NCI-H2029 treated with DMSO at 0.1 percent for 48 hours (cell line): ENCODE data around the gene GPC6.
"Not testable (repeated sequence)": the region's sequence is repeated elsewhere in the genome, so short reads cannot be mapped to it uniquely, and the experiment has no call there.

Experiments
- DNase-seq: peaks from one replicate; lab custom pipeline; 2025; lab: John Stamatoyannopoulos, UW

GPC6 gene

DNA sequence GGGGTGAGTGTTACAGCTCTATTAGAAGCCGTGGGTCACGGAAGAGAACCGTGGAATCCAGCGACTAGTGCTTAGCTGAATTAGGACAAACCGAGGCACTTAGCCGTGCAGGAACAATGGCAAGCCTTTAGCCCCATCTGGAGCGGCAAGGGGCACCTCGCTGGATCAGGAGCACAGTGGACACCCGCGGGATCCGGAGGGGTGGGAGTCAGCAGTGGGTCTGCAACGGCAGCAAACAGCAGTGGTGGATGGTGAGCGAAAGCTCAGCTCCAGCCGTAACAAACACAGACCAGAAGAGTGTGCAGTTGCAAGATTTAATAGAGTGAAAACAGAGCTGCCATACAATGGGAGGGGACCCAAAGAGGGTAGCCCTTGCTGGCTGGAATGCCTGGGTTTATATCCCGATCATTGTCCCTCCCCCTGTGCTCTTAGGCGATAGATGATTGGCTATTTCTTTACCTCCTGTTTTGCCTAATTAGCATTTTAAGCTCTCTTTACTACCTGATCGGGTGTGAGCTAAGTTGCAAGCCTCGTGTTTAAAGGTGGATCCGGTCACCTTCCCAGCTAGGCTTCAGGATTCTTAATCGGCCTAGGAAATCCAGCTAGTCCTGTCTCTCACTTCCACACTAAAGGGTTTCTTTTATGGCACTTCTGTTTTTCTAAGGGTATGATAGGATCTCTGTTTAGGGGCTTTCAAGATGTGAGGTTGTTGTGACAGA is 1076.4 kb downstream of the GPC6 start:
- DNase-seq = not testable (repeated sequence)

DNA sequence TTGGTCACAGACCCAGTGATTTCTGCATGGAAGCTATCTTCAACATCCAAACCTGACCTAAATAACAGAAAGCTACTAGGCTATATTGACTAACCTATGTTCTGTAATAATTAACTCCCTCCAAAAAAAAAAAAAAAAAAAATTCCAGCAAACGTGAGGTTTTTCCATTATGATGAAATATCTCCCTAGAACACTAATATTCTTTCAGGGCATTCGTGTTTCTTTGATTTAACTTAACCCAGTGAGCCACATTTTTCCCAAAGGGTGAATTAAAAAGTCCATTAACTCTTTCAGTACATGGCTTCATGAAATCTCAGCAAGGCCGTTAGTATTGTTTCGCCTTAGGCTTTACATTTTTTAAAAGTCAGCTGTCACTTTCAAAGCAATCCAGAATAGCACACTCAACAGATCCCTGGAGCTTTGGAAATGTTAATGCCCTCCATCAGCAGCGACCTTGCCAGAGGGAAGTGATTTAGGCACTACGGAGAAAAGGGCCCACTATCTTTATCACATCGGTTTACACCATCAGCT is 1077.1 kb downstream of the GPC6 start:
- no peak for DNase-seq

DNA sequence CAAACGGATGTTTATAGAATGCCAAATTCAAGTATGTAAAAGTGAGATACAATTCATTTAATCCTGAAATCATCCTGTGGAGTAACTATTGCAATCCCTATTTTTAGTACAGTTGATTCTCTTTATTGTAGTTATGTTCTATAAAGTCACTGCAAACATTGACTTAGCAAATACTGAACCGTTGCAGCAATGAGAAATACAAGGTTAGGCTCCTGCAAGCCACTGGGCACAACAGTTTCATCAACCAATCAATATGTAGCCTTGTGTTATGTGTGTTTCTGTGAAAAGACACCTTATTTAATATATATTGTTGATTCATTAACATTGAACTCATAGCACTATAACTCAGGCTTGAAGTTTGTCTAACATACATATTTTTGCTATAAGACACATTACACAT is 1078.4 kb downstream of the GPC6 start:
- DNase-seq = no peak

DNA sequence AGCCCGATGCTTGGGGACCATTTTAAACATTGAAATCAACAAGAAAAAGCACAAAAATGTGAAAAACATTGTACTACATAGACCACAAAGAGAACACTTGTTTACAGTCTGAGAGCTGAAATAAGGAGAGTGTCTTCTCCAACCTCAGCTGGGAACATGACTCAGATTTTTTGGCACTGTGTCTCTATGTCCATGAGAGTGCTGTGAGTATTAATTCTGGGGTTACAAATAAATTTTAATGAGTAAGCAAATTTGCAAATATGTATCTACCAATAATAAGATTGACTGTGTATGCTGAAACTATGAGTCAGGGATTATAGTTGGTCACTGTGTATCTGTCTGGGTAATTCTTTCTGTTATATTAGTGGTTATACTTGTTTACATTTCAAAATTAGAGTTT is 1078.9 kb downstream of the GPC6 start:
- DNase-seq = no peak

DNA sequence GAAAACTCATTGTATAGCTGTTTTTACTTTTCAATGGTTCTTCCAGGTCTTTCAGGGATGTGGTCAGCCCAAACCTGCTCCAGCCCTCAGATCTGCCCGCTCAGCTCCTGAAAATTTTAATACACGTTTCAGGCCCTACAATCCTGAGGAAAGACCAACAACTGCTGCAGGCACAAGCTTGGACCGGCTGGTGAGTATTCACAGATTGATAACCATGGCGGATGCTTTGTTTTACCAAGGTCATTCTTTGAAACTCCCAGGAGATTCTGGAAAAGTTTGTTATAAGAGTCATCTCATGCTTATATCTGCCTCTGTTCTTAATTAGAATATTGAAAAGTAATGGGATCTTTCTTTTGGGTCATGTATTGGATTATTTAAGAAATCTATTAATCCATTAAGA is 1079.3 kb downstream of the GPC6 start:
- no peak for DNase-seq

DNA sequence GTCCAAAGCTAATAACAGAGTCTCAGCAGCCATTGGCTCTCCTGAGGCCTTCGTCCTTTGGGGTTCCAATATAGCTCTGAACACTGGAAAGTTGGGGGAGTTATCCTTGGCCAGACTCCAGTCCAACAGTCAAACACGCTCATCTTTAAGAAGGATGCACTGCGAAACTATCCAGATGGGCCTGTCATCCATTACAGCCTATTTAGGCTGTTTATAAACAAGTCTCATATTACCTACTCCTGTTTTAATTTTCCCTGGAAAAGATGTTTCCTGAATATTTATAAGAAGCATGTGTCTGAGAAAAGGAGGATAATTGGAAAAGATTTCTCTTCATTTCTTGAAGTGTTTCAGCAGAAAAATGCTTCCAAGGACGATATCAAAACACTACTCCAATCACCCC is 1082.2 kb downstream of the GPC6 start:
- DNase-seq = no peak

DNA sequence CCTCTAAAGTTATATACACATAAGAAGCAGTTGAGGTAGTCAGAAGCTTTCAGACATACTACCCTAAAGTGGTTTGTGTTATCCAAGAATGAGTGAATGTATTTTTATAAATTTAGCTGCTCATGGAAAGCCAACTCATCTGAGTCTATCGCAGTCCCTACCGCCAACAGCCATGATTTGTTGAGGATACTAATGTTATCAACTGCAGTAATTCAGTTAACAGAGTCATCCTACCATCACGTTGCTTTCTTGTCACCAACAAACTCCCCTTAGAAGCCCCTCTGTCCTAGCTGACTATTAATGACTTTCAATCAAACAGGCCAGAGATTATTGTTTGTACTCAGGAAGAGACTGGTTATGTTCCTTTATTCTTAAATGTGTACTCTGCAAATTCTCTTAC is 1083.0 kb downstream of the GPC6 start:
- DNase-seq = no peak

DNA sequence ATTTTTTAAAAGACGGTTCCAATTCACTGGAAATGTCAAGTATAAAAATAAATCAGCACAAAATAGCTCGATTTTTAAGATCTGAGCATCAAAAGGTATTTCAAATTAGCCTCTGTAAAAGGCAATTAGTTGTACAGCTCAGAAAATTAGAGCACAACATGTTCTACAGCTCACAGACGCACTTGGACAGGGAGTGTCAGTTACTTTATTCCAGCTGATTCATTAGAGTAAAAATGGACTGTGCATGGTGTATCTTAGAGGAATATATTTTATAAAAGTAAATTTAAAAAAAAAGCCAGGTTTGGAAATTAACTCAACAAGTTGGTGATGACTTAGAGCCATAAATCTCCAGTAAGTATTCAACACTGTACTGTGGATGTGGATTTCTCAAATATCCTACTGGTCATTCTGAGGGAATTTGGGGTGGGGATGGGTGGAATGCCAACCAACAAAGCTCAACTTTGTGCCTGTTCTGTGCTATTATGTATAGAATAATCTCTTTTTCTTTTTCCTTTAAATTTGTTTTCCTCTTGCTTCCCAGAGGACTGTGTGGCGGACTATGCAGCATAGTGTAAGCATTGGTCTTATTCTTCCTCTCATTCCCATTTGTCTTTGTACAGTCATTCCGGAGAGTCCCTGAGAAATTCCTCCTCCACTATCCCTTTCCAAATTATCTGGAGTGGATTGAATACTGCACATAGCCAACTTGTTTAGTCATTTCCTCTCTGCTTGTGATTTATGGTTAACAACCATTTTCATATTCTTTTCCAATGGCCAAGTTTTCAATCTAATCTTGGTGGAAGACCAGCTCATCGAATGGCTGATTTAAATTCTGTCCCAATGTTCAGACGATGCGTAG is 1083.6 kb downstream of the GPC6 start:
- no peak for DNase-seq

DNA sequence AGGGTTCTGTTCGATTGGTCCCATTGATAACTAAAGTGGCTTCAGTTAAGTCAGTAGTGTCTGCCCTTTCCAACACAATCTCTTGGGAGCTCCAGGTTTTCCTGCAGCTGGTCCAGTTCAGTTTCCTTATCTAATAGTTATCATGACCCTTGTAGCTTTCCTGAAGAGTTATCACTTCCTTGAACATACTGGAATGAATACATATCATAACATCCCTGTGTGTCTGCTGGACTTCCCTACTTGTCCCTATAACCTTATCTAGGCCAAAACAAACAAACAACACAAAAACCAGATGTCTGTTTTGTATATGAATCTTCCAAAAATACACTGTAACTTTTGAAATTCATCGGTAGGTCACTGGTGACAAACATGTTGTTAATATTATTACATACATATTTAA is 1085.3 kb downstream of the GPC6 start:
- DNase-seq = no peak

DNA sequence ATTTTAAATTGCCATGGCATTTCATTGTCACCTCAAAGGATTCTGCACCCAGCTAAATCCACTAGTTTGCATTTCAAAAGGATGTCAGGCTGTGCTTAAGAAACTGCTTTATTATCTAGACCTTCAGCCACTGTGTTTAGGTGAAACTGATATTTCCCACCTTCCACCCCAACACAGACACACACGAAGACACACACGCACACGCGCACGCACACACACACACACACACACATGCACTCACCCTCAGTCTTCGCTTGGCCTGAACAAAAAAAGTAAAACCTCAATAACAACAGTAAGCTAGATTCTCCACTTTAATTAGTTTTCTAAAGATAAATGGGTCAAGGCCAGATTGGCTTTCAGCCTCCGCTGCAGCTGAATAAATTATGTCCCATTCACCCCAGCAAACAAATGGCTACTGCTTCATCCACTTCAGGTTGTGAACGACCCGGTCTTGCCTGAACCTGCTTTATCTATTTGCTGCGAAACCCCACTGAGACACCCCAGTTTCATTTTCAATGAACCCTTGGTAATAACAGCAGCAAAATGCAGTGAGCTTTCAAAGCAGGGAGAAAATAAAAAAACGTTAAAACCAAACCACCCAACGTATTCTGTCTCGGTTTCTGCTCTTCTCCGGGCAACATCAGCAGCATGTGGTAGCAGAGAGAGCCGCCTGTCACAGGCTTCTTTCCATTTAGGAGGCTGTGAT is 1086.1 kb downstream of the GPC6 start:
- DNase-seq = no peak

DNA sequence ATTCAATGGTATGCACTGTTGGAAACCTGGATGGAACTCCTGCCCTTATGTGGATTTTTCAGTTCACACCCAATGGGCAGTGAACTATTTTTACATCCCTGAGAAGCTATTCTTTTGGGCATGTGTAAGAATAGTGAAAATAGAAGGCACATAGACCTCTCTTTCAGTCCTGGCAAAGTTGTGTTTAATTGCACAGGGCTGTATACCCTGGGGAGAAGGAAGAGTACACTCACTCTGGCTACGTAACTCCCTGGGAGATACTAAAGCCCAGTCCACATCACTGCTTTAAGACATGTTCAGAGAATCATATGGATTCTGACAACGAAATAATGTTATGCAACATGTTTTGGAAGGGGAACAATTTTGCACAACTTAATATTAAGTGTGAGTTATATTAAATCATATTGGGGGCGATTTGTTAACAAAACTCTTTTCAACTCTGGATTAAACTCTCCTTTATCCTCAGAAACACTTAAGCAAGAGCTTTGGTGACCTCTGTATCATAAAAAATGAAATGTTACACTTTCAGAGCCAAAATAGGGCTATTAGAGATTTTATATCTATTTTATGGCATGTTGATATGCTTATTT is 1086.8 kb downstream of the GPC6 start:
- no peak for DNase-seq

DNA sequence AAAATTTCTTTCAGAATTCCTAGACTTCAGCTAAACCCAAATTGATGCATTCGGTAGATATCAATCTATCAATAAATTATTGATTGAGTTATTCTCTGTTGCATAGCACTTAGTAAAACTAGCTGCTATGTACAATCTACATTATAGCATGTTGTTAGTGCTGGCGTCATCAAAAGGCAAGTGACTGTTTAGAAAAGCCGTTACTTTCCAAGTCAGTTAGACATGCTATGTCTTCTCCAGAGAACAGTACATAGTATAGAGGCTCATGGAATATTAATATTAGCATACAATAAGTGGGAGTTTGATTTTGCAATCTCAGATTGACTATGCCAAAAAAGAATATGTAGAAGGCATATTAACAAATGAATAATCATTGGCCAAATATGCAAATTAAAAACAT is 1087.3 kb downstream of the GPC6 start:
- DNase-seq = no peak

DNA sequence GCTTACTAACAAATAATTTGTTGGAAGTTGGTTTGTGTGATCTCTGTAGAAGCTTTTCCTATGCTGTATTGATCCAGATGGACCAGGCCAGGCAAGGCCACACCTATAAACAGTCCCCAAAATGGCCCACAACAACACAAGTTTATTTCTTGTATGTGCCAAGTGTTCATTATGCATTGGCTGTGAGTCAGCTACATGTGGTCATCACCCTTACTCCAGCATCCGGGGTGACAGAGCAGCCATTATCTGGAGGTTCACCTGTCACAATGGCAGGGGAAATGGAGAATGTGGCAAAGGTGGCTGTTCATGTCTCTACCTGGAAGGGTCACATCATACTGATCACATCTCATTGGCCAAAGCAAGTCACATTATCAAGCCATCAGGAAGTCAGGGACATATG is 1088.6 kb downstream of the GPC6 start:
- no peak for DNase-seq

DNA sequence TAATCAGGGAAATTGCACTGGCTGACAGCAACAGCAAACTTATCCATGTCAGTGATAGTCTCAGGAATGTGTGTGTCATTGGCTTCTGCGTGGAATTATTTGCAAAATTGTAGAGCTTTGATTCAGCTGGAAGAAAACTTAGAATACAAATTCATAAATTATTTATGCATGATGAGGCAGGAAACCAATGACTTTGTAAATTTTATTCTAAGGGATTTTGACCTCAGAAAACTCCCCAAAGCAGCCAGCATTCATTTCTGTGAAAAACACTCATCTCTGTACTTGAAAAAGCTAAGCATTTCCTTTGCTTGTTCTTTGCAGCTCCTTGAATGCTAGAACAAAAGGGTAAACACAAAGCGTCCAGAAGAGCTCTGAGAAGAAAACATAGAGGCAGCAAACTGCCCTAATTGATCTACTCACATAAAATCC is 1090.5 kb downstream of the GPC6 start:
- DNase-seq = no peak

DNA sequence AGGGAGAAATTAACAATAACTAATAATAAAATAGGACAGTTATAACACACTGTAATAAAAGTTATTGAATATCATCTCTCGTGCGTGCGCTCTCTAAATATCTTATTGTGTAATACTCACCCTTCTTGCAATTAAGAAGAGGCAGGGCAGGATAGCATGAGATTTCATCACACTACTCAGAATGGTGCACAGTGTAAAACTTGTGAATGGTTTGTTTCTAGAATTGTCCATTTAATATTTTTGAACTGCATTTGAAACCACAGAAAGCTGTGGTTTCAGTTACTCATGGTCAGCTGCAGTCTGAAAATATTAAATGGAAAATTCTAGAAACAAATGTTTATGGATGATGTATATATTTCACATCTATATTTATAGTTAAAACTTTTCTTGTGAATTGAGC is 1091.8 kb downstream of the GPC6 start:
- no peak for DNase-seq

DNA sequence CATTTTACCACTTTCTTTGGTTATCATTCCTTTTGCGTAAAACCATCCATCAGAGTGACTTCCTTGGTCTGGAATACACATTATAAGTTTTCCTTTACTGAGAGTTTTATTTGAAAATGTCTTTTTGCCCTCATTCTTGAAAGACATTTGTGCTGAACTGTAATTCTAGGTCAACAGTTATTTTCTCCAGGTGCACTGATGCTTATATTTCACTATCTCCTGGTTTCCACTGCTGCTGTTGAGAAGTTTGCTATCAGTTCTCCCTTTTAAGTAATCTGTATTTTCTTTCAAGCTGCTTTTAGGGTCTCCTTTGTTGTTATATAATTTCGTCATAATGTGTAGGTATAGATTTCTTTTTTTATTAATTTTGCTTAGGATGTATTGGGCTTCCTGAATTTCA is 1092.9 kb downstream of the GPC6 start:
- no peak for DNase-seq

DNA sequence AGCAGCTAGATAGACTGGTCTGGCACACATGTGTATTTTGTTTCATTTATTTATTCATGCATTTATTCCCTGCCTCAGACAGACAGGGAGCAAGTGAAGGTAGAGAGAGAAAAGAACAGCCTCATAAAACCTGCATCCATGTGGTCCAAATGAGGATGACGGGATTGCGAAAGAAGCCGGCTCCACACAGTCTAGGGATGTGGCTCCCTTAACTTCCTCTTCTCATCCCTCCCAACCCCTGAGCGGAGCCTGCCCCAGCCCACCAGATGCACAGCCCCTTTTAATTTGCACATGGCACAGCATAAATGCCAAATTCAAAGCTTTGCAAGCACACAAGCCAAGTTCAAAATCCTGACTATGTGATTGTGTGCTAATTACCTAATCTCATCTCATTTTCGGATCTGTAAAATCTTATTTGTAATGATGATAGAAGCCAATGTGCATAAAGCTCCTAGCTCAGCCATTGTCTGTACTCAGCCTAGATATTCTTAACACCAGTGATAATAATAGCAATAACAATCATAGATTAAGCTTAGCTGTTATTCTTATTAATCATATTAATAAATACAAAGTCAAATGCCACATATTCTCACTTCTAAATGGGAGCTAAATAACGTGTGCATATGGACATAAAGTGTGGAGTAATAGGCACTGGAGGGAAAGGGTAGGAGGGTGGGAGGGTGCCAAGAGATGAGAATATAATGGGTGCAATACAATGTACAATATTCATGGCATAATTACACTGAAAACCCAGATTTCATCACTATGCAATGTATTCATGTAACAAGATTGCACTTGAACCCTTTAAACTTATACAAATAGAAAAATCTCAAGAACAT is 1096.5 kb downstream of the GPC6 start:
- no peak for DNase-seq

DNA sequence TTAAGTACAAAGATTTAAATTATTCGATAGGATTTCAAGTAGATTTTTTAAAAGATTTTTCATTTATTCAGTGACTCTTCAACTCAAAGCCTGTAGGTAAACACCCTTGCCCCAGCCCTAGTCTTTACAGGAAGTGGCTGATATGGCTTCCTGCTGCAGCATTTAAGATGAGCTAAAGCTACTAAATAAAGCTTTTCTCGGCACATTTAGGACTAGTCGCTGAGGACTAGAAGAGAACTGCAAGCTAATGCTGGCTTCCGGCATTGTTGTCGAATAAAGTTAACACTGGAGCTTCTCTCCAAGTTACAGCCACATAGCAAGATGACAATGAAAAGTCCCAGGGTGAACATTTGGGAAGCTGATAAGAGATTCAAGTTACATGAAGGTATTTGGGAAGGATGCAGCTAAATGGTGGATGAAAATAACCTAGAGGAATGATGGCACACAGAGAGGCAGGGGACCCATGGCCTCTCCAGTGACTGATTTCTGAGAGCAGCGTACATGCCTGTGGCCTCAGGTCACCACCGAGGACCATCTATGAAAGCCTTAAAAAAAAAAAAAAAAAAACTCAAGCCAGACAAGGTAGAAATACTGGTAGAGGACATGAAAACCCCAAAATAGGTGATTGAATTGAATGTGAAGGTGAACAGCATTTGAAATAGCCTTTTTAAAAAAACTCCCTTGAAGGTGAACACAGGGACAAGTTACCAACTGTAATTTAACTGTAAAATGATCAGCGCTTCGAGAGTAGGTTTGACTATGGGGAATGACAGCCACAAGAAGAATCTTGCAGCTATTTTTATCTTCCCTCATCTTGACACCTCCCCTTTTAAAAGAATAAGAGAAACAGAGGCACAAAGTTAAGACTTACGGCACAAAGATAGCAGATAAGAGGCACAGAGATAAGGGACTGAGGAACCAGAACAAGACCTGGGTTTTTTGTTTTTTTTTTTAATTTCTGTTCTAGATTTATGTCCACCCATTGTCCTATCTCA is 1097.5 kb downstream of the GPC6 start:
- no peak for DNase-seq

DNA sequence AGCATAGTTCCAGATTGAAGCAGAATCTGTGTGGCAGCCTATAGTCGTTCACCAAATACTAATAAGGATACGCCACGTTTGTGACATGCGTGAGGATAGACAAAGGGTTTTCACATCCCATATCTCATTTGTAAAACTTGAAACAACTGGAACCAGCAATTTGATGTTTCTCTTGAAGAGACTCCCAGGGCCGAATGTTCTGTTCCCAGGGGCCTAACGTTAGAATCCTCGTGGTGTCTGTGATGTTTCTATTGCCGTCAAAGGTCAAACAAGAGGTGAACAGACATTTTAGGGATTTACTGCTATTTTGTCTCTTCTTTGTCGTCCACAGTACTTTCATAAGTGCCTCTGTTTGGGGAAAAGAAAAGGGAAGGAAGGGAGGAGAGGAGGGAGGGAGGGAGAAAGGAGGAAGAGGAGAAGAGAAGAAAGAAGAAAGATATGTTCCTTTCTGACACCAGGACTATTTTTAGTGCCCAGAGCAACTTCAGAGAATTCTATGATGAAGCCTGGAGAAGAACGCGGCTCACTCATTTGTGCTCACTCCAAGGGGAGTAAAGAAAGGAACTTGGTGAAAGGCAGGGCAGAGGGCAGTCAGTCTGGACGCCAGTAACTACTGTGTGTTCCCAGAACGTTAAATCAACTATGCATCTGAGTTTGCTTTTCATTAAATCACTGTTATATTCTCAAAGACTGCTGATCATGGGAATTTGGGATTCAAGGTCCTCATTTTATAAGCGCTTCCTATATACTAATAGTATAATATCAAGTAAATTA is 1098.3 kb downstream of the GPC6 start:
- no peak for DNase-seq
